HG03039 (cell line): ENCODE measurements around the gene PRDM16.

Experiments
- ATAC-seq: cut with Tn5 transposase; IDR thresholded peaks from one replicate; pipeline ENCODE4 v1.9.1; 2021; ENCODE audit warnings: mild to moderate bottlenecking, moderate library complexity; ENCODE audit not compliant: unreplicated experiment

PRDM16 gene

GRCh38 chr1:3137111-3138100 is 68.4 kb downstream of the PRDM16 start:
- ATAC-seq = no peak

GRCh38 chr1:3138623-3139151 is 69.7 kb downstream of the PRDM16 start:
- no peak for ATAC-seq

GRCh38 chr1:3139451-3139852 is 70.4 kb downstream of the PRDM16 start:
- ATAC-seq = no peak

GRCh38 chr1:3139871-3140361 is 70.9 kb downstream of the PRDM16 start:
- no peak for ATAC-seq

GRCh38 chr1:3140437-3140836 is 71.4 kb downstream of the PRDM16 start:
- ATAC-seq = no peak

GRCh38 chr1:3141129-3141528 is 72.1 kb downstream of the PRDM16 start:
- no peak for ATAC-seq

- no peak for ATAC-seq
Observed at GRCh38 chr1:3141836-3142235, 72.8 kb downstream of the PRDM16 start.

- no peak for ATAC-seq
Observed at GRCh38 chr1:3142236-3142635, 73.2 kb downstream of the PRDM16 start.

GRCh38 chr1:3142751-3143150 is 73.7 kb downstream of the PRDM16 start:
- no peak for ATAC-seq

- no peak for ATAC-seq
Observed at GRCh38 chr1:3145532-3146325, 76.7 kb downstream of the PRDM16 start.

- ATAC-seq = no peak
Observed at GRCh38 chr1:3146458-3146857, 77.5 kb downstream of the PRDM16 start.

GRCh38 chr1:3146907-3147306 is 77.9 kb downstream of the PRDM16 start:
- no peak for ATAC-seq

- ATAC-seq = no peak
Observed at GRCh38 chr1:3148171-3148570, 79.2 kb downstream of the PRDM16 start.

GRCh38 chr1:3149277-3149676 is 80.3 kb downstream of the PRDM16 start:
- no peak for ATAC-seq

- no peak for ATAC-seq
Observed at GRCh38 chr1:3151456-3151855, 82.5 kb downstream of the PRDM16 start.

GRCh38 chr1:3152143-3152542 is 83.1 kb downstream of the PRDM16 start:
- ATAC-seq = no peak

GRCh38 chr1:3153197-3153596 is 84.2 kb downstream of the PRDM16 start:
- no peak for ATAC-seq

- no peak for ATAC-seq
Observed at GRCh38 chr1:3153902-3154795, 85.1 kb downstream of the PRDM16 start.

GRCh38 chr1:3155056-3155925 is 86.3 kb downstream of the PRDM16 start:
- ATAC-seq = no peak

- ATAC-seq = no peak
Observed at GRCh38 chr1:3155926-3156220, 86.9 kb downstream of the PRDM16 start.
